IMR-90 (cell line): ENCODE data around the gene ANKRD6. TPM values are rescaled to one million over a fixed set of nuclear protein-coding genes. Genes with fewer than 3 reads are reported as not detected.

Experiments used
- ATAC-seq: fragments of 200-7000 bp; cut with Tn5 transposase; 2 replicates; pipeline ENCODE4 v1.9.1; 2020; ENCODE audit warnings: low read depth, mild to moderate bottlenecking, moderate library complexity
- BruUV-seq: library from RNA; stranded (reverse); fragments of 400-500 nt; replicated peaks from 2 replicates; lab custom pipeline; 2021; lab: Mats Ljungman, UMichigan
- CTCF ChIA-PET: fragments of 300-600 bp; formaldehyde crosslinking; extraction: SDS; loops from one replicate; lab custom pipeline; 2021; ENCODE audit warnings: antibody characterized with exemption; lab: Yijun Ruan, JAX
- POLR2A ChIA-PET: fragments of 300-600 bp; sonication (Branson Sonifier 250); formaldehyde crosslinking; loops from one replicate; lab custom pipeline; 2022; ENCODE audit warnings: antibody characterized with exemption; ENCODE audit not compliant: unreplicated experiment; lab: Charles Lee
- DNase-seq: peaks from one replicate; pipeline ENCODE4 v3.0.0; 2013
- H2AFZ ChIP-seq: replicated peaks from 2 replicates; pipeline ENCODE3; 2013; ENCODE audit warnings: low read length, mild to moderate bottlenecking; ENCODE audit not compliant: poor library complexity
- H2AK5ac ChIP-seq: 2 replicates; pipeline ENCODE4 v1.6.1; 2013; ENCODE audit warnings: low read depth, low read length, inconsistent platforms
- H2AK9ac ChIP-seq: replicated peaks from 2 replicates; pipeline ENCODE3; 2013; ENCODE audit warnings: mild to moderate bottlenecking, low read depth, low read length, moderate library complexity; ENCODE audit not compliant: poor library complexity
- H2BK120ac ChIP-seq: 2 replicates; pipeline ENCODE4 v1.6.1; 2013; ENCODE audit warnings: low read depth, low read length, inconsistent platforms
- H2BK15ac ChIP-seq: 3 replicates; pipeline ENCODE4 v1.6.1; 2013; ENCODE audit warnings: low read depth, low read length, inconsistent platforms
- H2BK20ac ChIP-seq: 2 replicates; pipeline ENCODE4 v1.6.1; 2013; ENCODE audit warnings: low read depth, mild to moderate bottlenecking, inconsistent platforms, low read length, moderate library complexity
- H2BK5ac ChIP-seq: 2 replicates; pipeline ENCODE4 v1.6.1; 2013; ENCODE audit warnings: mild to moderate bottlenecking, low read depth, low read length, inconsistent platforms; ENCODE audit not compliant: poor library complexity, severe bottlenecking
- H3K14ac ChIP-seq: replicated peaks from 2 replicates; pipeline ENCODE4 v1.6.1; 2013; ENCODE audit warnings: low read depth, low read length, inconsistent platforms
- H3K18ac ChIP-seq: 2 replicates; pipeline ENCODE4 v1.6.1; 2013; ENCODE audit warnings: low read depth, low read length, control low read depth
- H3K23ac ChIP-seq: 2 replicates; pipeline ENCODE4 v1.6.1; 2013; ENCODE audit warnings: low read depth, low read length, inconsistent platforms
- H3K27ac ChIP-seq: 2 replicates; pipeline ENCODE4 v1.5.1; 2013; ENCODE audit warnings: mild to moderate bottlenecking, control low read depth, low read length; ENCODE audit not compliant: insufficient read depth
- H3K27me3 ChIP-seq: 2 replicates; pipeline ENCODE4 v1.6.1; 2013; ENCODE audit warnings: low read length; ENCODE audit not compliant: control insufficient read depth, insufficient read depth
- H3K36me3 ChIP-seq: 2 replicates; pipeline ENCODE4 v1.6.1; 2013; ENCODE audit warnings: low read length, mixed read lengths; ENCODE audit not compliant: control insufficient read depth, insufficient read depth
- H3K4ac ChIP-seq: 2 replicates; pipeline ENCODE4 v1.6.1; 2013; ENCODE audit warnings: low read depth, low read length, inconsistent platforms
- H3K4me1 ChIP-seq: 2 replicates; pipeline ENCODE4 v1.6.1; 2013; ENCODE audit warnings: low read length, mixed read lengths; ENCODE audit not compliant: control insufficient read depth, insufficient read depth
- H3K4me2 ChIP-seq: 2 replicates; pipeline ENCODE4 v1.6.1; 2013; ENCODE audit warnings: low read depth, mild to moderate bottlenecking, control low read depth, low read length, moderate library complexity
- H3K4me3 ChIP-seq: 2 replicates; pipeline ENCODE4 v1.5.1; 2013; ENCODE audit warnings: low read depth, mild to moderate bottlenecking, control low read depth, low read length, moderate library complexity; ENCODE audit not compliant: insufficient read depth
- H3K56ac ChIP-seq: 2 replicates; pipeline ENCODE4 v1.6.1; 2013; ENCODE audit warnings: low read length, inconsistent platforms; ENCODE audit not compliant: insufficient read depth; ENCODE audit errors: extremely low read depth
- H3K79me1 ChIP-seq, 2 experiments: 2 replicates each; pipeline ENCODE4 v1.6.1; 2013; ENCODE audit warnings: low read length in 2 of 2, inconsistent platforms in 1 of 2, low read depth in 1 of 2
- H3K9ac ChIP-seq: 2 replicates; pipeline ENCODE4 v1.6.1; 2013; ENCODE audit warnings: low read depth, low read length, control low read depth
- H3K9me1 ChIP-seq: 2 replicates; pipeline ENCODE4 v1.6.1; 2013; ENCODE audit warnings: low read length, inconsistent platforms; ENCODE audit not compliant: insufficient read depth
- H3K9me3 ChIP-seq: 2 replicates; pipeline ENCODE4 v1.6.1; 2013; ENCODE audit warnings: low read length; ENCODE audit not compliant: control insufficient read depth, insufficient read depth
- H4K20me1 ChIP-seq: 2 replicates; pipeline ENCODE4 v1.6.1; 2013; ENCODE audit warnings: low read length, inconsistent platforms; ENCODE audit not compliant: insufficient read depth
- H4K5ac ChIP-seq: 2 replicates; pipeline ENCODE4 v1.6.1; 2013; ENCODE audit warnings: mild to moderate bottlenecking, low read depth, low read length, control low read depth
- H4K8ac ChIP-seq, 2 experiments: 2 replicates each; pipeline ENCODE4 v1.6.1; 2013; ENCODE audit warnings: low read depth in 2 of 2, low read length in 2 of 2, control low read depth in 1 of 2, inconsistent platforms in 1 of 2
- H4K91ac ChIP-seq: 2 replicates; pipeline ENCODE4 v1.6.1; 2013; ENCODE audit warnings: low read depth, low read length, inconsistent platforms; ENCODE audit not compliant: insufficient read depth
- CEBPB ChIP-seq: IDR thresholded peaks from 2 replicates; pipeline ENCODE4 v1.6.1; 2012; ENCODE audit warnings: low read depth, low read length, improper control_type of control experiment
- NFE2L2 ChIP-seq: fragments of 150-350 bp; IDR thresholded peaks from 2 replicates; pipeline ENCODE4 v1.6.1; 2016; ENCODE audit warnings: low read depth, mild to moderate bottlenecking, low read length
- RFX5 ChIP-seq: IDR thresholded peaks from 2 replicates; pipeline ENCODE4 v1.8.0; 2012; ENCODE audit warnings: low read depth, mild to moderate bottlenecking, low read length, moderate library complexity
- dilution Hi-C: fragments of 300-500 bp; cut with HindIII; formaldehyde crosslinking; loops from one replicate; pipeline ENCODE4 v1.14.3; 2018; ENCODE audit warnings: low sequenced_read_pairs; ENCODE audit not compliant: unreplicated experiment
- in situ Hi-C: fragments of 300-500 bp; cut with MboI; formaldehyde crosslinking; loops from 3 replicates; pipeline ENCODE4 v1.14.3; 2019; ENCODE audit warnings: low sequenced_read_pairs, inconsistent platforms, mixed read lengths
- intact Hi-C: fragments of 100-400 bp; cut with micrococcal nuclease; formaldehyde crosslinking; loops from 2 replicates; pipeline ENCODE4 v1.10.0; 2022
- polyA plus RNA-seq, 3 experiments: library from polyadenylated mRNA; depleted of rRNA; stranded (reverse); fragments of >200 nt; gene quantifications; 2 replicates each; pipeline ENCODE4 v1.2.3, GENCODE V29; 2012; ENCODE audit warnings: low replicate concordance in 1 of 3
- total RNA-seq: library from RNA; depleted of rRNA; stranded (reverse); fragments of >200 nt; gene quantifications from 2 replicates; pipeline ENCODE4 v1.2.3, GENCODE V29; 2012

The ANKRD6 gene
- total and polyA plus RNA-seq, 2 of the 4 experiments (the other 2 are of a cell fraction) = 0.12 to 0.18 TPM

DNA sequence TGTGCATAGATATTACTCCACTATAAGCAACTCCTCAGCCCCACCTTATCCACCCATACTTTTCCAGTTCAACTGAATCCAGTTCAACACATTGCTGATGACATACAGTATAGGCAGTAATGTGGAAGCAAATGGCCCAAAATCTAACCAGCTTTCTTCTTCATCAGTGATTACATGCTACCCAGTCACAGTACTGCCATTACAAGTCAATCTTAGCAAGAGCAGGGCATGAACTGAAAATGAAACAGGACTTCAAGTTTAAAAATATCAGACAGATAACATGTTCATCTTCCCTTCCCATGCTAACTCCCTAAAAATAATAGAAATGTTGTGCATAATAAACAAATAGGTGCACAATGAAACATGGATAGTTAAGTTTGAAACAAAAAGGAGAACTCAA lies 40.1 kb upstream of the ANKRD6 start:
- no peak overlapping the region for H2BK5ac ChIP-seq
- no peaks in the 10 kb centered on the region for H4K20me1 ChIP-seq
- H3K23ac ChIP-seq = no peak overlapping the region
- H3K27ac ChIP-seq = no peak overlapping the region
- H2BK20ac ChIP-seq = no peak overlapping the region
- H3K4me2 ChIP-seq = no peak overlapping the region
- no peak overlapping the region for H2BK15ac ChIP-seq
- DNase-seq = no peak
- no peak overlapping the region for H3K4ac ChIP-seq
- no peaks in the 10 kb centered on the region for H3K79me1 ChIP-seq
- in situ Hi-C loops = no loop called here
- CTCF ChIA-PET = no interaction called here
- H3K4me1 ChIP-seq = no peaks in the 10 kb centered on the region
- H2AK9ac ChIP-seq = no peak overlapping the region
- H2AFZ ChIP-seq = no peak overlapping the region
- dilution Hi-C loops = no loop called here
- intact Hi-C loops = no loop called here
- no peak overlapping the region for H3K4me3 ChIP-seq
- TF ChIP-seq CEBPB (no peak), NFE2L2 (no peak), RFX5 (no peak)
- H3K14ac ChIP-seq = no peak overlapping the region
- H3K56ac ChIP-seq = no peak overlapping the region
- POLR2A ChIA-PET = no interaction called here
- no peak for ATAC-seq
- no peak overlapping the region for H4K91ac ChIP-seq
- no peaks in the 10 kb centered on the region for H3K9me3 ChIP-seq
- no peaks in the 10 kb centered on the region for H3K36me3 ChIP-seq
- no peak overlapping the region for H4K8ac ChIP-seq
- no peak overlapping the region for H2AK5ac ChIP-seq
- no peak overlapping the region for H4K5ac ChIP-seq
- H3K9me1 ChIP-seq = no peaks in the 10 kb centered on the region; the same call in 1 of the 2 replicates
- no TSS peak for BruUV-seq
- H3K27me3 ChIP-seq = no peaks in the 10 kb centered on the region
- H2BK120ac ChIP-seq = no peak overlapping the region
- no peak overlapping the region for H3K9ac ChIP-seq
- H3K18ac ChIP-seq = no peak overlapping the region
